Measurements from ENCODE around the gene NLGN1.
"Not testable (repeated sequence)": the region's sequence is repeated elsewhere in the genome, so short reads cannot be mapped to it uniquely, and the experiment has no call there.

Gene NLGN1

GRCh38 chr3:173583496-173583895, 186.0 kb downstream of the NLGN1 start:
- no peak for DNase-seq

DNA sequence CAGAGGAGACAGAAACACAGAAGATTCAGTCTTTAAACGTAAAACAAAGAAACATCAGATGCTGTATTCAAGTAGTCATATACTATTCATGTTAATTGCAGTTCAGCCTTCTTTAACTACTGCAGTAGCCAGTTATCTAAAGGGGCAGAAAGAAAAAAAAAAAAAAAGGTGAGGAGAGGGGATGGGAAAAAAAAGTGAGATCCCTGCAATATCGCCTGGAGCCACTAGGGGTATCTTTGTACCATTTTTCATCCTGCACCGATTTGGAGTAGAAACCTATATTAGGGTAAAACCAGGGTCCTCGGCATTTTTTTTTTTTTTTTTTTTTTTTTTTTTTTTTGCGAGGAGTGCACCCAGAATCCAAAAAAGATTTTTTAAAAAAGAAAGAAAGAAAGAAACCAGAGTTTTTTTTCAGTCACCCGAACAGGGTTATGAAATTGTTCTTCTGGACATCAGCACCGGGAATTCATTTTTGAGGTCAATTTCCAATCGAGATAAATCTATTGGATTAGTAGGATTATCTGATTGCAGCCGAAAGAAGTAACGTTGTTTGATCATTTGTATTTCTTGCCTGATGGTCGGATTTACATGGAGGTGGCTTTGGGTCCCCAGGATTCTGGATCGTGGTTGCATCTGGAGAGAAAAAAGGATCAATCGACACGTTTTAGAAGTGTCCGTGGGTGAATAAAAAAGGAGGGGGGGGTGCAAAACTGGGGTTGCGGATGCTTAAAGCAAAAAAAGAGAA, 186.7 kb downstream of the NLGN1 start:
- DNase-seq: no peak

- no peak for DNase-seq
Measured at GRCh38 chr3:173584838-173585831, 187.6 kb downstream of the NLGN1 start.

GRCh38 chr3:173586166-173586565, 188.6 kb downstream of the NLGN1 start:
- no peak for DNase-seq

DNA sequence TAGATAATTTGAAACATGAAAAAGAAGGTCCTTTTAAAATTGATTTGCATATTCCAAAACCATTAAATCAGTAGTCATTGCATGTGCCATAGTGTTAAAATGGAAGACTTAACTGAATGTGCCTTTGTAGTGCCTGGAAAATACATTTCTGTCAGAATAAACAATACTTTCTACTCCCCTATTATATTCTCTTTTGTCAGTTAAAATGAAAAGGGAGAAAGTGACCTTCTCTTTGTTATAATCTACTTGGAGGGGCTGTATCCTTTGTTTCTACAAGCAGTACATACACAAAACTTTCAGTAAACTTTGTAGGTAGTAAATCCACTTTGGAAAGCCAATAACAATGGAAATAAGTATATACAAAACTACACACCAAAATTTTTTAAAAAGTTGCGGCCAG, 189.5 kb downstream of the NLGN1 start:
- no peak for DNase-seq

GRCh38 chr3:173588556-173588955, 191.0 kb downstream of the NLGN1 start:
- DNase-seq: no peak

GRCh38 chr3:173589116-173589515, 191.6 kb downstream of the NLGN1 start:
- DNase-seq: no peak

DNA sequence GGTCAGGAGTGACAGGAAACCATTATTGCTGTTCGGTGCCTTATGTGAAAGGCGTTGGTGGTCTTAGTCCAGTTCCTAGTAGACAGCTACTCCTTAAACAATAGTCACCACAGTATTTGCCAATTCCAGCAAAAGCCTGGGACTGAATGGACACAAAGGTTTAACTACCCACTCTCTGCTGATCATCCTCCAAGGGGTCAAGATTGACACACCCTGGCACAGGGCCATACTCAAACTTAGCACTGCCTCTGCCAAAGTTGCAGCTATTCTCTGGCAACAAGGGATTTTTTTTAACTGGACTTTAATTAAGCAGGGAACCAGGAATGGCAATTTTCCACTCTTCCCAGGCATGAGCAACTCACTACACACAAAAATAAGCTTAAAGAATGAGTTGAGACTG, 193.9 kb downstream of the NLGN1 start:
- DNase-seq: no peak

GRCh38 chr3:173594881-173595280, 197.3 kb downstream of the NLGN1 start:
- not testable (repeated sequence) for DNase-seq

GRCh38 chr3:173599673-173600072, 202.1 kb downstream of the NLGN1 start:
- no peak for DNase-seq

DNA sequence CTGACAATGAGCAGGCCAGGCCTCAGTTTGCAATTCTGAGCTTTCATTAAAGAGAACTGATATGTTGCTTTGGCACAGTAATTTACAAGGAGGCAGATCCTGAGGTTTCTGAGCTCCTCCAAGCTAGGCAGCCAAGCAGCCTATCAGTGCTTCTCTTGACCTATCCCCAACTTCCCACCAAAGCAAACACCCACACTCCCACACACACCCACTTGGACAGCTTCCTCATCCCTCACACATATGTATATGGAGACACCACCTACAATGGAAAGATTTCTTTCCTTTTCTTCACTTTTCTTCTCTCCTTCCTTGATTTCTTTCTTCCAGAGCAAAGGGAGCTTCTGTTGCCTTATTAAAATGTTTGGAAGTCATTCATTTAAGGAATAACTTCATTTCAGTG, 217.0 kb downstream of the NLGN1 start:
- no peak for DNase-seq

DNA sequence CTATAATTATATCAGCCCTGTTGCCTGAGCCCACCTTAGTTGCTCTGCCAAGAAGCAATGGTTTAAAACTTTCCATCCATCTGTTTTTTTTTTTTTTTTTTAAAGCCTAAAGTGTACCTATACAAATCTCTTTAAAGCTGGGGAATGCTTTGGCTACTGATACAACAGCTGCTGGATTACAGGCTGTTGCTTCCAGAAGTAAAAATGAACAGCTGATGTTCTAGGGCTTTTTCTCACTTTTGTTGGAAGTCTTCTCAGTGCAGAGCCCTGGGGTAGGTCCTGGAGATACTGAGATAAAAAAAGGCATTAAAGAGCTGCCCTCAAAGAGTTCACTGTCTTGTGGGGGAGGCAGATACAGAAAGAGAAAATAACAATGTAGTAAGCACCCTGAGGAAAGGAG, 218.1 kb downstream of the NLGN1 start:
- no peak for DNase-seq

DNA sequence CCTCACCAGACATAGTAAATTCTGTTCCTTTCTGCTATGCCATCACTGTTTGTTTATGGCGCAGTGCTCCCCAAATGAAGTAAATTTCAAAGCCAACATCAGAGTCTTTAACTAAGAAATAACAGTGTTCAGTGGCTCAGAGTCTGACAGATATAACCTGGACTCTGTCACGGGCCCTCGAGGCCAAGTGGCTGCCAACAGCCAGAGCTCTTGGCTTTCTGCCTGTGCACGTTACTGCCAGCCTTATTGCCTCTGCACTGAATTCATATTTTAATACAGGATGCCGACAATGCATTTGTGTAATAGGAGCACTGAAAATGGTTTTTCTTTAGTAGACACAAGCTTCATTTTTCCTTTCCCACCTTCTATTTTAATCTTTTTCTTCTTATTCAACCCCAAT, 219.9 kb downstream of the NLGN1 start:
- DNase-seq: no peak

DNA sequence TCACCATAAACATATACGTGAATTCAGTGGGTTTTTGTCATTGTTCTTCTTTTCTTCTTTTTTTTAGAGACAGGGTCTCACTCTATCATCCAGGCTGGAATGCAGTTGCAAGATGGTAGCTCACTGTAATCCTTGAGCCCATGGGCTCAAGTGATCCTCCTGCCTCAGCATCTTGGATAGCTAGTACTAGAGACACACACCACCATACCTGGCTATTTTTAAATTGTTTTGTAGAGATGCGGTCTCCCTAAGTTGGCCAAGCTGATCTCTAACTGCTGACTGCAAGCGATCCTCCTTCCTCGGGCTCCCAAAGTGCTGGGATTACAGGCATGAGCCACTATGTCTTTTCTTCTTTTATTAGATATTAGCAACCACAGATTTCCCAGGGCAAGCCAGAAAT, 220.6 kb downstream of the NLGN1 start:
- no peak for DNase-seq

DNA sequence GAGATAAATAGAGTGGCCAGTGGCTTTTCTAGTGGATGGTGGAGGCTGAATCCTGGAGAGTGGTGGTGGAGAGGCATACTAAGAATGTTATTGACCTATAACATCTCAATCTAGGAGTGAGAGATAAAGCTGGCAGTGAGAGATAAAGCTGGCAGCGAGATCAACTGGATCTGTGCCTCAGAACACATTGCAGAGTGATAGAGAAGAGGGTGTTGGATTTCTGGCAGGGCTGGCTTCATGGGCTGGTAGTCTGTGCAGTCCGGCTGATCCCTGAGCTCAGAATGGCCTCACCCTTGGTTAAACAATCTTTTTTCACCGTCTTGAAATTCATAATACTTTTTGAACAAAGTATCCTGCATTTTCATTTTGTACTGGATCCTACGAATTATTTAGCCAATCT, 221.2 kb downstream of the NLGN1 start:
- DNase-seq: no peak

GRCh38 chr3:173622166-173622565, 224.6 kb downstream of the NLGN1 start:
- DNase-seq: no peak

DNA sequence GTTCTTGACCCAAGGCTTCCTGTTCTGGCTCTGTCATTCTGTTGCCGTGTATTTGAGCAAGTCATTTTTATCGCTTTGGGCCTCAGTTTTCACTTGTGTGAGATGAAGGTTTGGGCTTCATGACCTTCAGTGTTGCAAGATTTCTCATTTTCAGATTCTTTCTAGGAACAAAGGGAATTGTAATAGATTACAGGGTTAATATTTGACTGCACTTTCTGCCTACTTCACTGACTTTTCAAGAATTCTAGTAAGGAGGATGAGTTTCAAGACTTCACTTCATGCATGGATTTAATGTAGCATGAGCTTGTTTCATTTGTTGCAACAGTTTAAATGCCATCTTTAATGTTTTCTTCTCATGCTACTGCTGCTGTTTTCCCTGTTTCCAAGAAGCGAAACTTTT, 226.5 kb downstream of the NLGN1 start:
- DNase-seq: no peak

GRCh38 chr3:173630849-173631248, 233.3 kb downstream of the NLGN1 start:
- DNase-seq: no peak

- DNase-seq: no peak
Measured at GRCh38 chr3:173632945-173633344, 235.4 kb downstream of the NLGN1 start.

GRCh38 chr3:173635826-173636225, 238.3 kb downstream of the NLGN1 start:
- no peak for DNase-seq

GRCh38 chr3:173639098-173639497, 241.6 kb downstream of the NLGN1 start:
- DNase-seq: no peak

DNA sequence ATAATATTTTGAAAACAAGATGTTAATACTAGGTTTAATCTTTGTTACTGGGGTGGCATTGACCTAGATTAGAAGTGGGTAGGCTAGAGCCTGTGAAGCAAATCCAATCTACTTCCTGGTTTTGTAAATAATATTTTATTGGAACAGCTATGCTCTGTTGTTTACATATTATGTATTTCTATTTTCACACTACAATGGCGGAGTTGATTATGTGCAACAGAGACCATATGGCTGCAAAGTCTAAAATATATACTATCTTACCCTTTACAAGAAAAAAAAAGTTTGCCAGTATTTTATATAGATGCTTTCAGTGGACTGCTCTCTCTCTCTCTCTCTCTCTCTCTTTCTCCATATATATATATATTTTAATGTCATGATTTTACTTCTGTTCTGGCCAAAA, 244.2 kb downstream of the NLGN1 start:
- no peak for DNase-seq

DNA sequence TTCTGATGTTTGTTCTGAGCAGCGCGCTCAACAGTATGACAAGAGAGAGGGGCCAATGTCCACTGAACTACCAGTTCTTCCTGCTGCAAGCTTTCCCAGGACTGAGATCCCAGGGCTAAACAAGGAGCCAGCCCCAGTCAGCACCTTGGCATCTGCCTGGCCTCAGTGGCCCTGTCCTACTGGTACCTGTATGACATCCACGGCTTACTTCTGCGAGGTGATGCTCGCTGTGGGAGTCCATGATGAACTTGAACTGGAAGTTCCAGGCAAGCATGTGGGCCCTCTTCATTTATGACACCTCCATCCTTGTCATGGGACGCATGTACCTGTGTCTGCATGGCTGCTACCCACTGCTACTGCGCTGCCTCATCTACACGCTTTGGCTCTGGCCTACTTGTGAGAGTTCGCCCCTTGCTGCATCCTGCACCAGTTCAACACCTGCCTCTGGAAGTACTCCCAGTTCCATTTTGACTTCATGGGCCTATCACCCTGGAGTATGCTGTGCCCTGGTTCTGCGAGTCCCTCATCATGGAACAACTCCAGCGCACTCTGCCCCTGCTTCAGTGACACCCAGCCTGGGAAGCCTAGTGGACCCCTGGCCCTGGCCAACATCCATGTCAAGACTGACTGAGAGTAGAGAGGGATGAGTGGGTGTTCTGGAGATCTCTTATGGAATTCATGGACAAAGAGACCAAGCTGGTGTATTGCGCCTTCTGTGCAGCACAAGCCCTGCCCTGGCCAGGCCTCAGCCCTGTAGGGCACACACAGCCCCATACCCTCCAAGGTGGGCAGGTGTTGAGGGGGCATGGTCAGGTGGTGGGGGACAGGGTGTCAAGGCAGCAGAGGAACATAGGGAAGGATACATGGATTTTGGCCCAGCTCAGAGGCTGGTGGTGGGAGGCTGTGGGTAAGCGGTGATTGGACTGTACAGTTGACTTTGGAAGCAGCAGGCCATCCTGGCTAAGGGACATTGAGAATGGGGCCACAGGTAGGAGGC, 246.8 kb downstream of the NLGN1 start:
- no peak for DNase-seq

Data from stimulated activated naive CD4-positive, alpha-beta T cell treated with Interleukin-2 at 50 U/mL for 16 hours (primary cell).